GM18526 (cell line): Measurements from ENCODE around the gene SRPRB.

Source experiments
- POLR2A ChIP-seq: IDR thresholded peaks from 3 replicates; pipeline ENCODE4 v1.6.1; 2011; ENCODE audit not compliant: insufficient read length; ENCODE audit errors: extremely low read depth

SRPRB gene

GRCh38 chr3:133841196-133841595 is 35.6 kb downstream of the SRPRB start:
- no peak for TF ChIP-seq POLR2A

GRCh38 chr3:133842158-133842557 is 36.5 kb downstream of the SRPRB start:
- TF ChIP-seq POLR2A: no peak

GRCh38 chr3:133843634-133844033 is 38.0 kb downstream of the SRPRB start:
- TF ChIP-seq POLR2A: no peak

GRCh38 chr3:133845127-133845526 is 39.5 kb downstream of the SRPRB start:
- no peak for TF ChIP-seq POLR2A

GRCh38 chr3:133849346-133849745 is 43.7 kb downstream of the SRPRB start:
- no peak for TF ChIP-seq POLR2A

GRCh38 chr3:133850034-133850433 is 44.4 kb downstream of the SRPRB start:
- no peak for TF ChIP-seq POLR2A

- TF ChIP-seq POLR2A: no peak
Measured at GRCh38 chr3:133851266-133851906, 45.8 kb downstream of the SRPRB start.

GRCh38 chr3:133851931-133852330 is 46.3 kb downstream of the SRPRB start:
- no peak for TF ChIP-seq POLR2A

GRCh38 chr3:133853063-133853924 is 47.7 kb downstream of the SRPRB start:
- no peak for TF ChIP-seq POLR2A

- no peak for TF ChIP-seq POLR2A
Measured at GRCh38 chr3:133853925-133854227, 48.3 kb downstream of the SRPRB start.

GRCh38 chr3:133854264-133855001 is 48.8 kb downstream of the SRPRB start:
- no peak for TF ChIP-seq POLR2A

- no peak for TF ChIP-seq POLR2A
Measured at GRCh38 chr3:133855002-133855370, 49.4 kb downstream of the SRPRB start.

- no peak for TF ChIP-seq POLR2A
Measured at GRCh38 chr3:133855772-133856171, 50.2 kb downstream of the SRPRB start.

- no peak for TF ChIP-seq POLR2A
Measured at GRCh38 chr3:133856316-133856715, 50.7 kb downstream of the SRPRB start.

GRCh38 chr3:133857767-133858166 is 52.2 kb downstream of the SRPRB start:
- no peak for TF ChIP-seq POLR2A
